ENCODE measurements around the gene THAP12. TPM values are rescaled to one million over a fixed set of nuclear protein-coding genes. Genes with fewer than 3 reads are reported as not detected.

Gene THAP12
- total and polyA plus RNA-seq, 2 of the 13 experiments (the other 11 are each of a cell fraction or from before 2014, with no cell fraction given), result 18.8 to 51.3 TPM

DNA sequence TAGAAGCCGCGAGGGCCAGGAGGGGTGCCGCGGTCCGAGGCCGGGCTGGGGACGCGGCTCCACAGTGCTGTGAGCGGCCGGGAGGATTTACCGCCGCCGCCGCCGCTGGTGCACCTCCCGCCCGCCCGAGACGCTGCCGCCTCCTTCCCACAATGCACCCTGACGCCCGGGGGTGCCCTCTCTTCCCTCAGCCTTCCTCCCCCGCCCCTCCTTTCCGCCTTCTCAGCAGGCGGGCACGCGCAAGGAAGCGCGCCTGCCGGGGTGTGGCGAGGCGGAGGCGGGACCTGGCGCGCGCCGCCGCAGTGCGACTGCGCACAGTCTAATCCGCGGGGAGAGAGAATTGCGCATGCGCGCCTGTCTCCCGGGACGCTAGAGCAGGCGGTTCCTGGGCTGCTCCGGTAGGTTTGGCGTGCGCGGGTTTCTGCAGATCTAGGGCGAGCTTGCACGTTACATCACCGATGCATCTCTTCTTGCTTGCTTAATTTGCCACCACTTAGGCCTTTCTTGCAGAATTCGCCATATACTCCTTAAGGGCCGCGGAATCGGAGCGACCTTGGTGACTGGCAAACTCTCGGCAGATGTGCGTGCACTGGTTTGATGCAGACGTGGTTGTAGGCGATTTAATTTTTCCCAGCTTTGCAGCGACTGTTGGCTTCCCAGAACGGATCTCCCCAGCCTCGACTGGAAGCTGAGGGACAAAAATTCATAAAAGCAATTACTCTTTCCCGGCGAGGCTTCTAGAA is at the start of gene THAP12, which contains the start of gene GVQW3 (continued):
- TF ChIP-seq THAP11 (CRISPR knock-in tag; IDR thresholded peaks at IDR 0.05) (peak; percentile 95), TARDBP (CRISPR knock-in tag; IDR thresholded peaks at IDR 0.05) (0 out of 2 replicates have a peak, but pooled peaks have one; percentile 31), ZNF766 (CRISPR knock-in tag; IDR thresholded peaks at IDR 0.05; ENCODE audit: borderline replicate concordance) (no peak), ZNF235 (CRISPR knock-in tag; IDR thresholded peaks at IDR 0.05; ENCODE audit: borderline replicate concordance) (no peak), ZNF775 (CRISPR knock-in tag; IDR thresholded peaks at IDR 0.05; ENCODE audit: borderline replicate concordance) (no peak), ZNF724P (CRISPR knock-in tag; IDR thresholded peaks at IDR 0.05; ENCODE audit: borderline replicate concordance) (0 out of 2 replicates have a peak, but pooled peaks have one; percentile 60), POGZ (CRISPR knock-in tag; IDR thresholded peaks at IDR 0.05) (peak; percentile 75), JUND (CRISPR knock-in tag; IDR thresholded peaks at IDR 0.05) (no peak), SAP130 (CRISPR knock-in tag; IDR thresholded peaks at IDR 0.05; ENCODE audit: low read depth) (peak; percentile 85), ZNF780A (CRISPR knock-in tag; IDR thresholded peaks at IDR 0.05) (no peak), ZNF792 (CRISPR knock-in tag; IDR thresholded peaks at IDR 0.05) (peak; percentile 60; the same call in 1 of the 2 replicates), ZSCAN22 (CRISPR knock-in tag; IDR thresholded peaks at IDR 0.05) (no peak), JUN (CRISPR knock-in tag; IDR thresholded peaks at IDR 0.05) (no peak)
- TF ChIP-seq, protein P1, sequence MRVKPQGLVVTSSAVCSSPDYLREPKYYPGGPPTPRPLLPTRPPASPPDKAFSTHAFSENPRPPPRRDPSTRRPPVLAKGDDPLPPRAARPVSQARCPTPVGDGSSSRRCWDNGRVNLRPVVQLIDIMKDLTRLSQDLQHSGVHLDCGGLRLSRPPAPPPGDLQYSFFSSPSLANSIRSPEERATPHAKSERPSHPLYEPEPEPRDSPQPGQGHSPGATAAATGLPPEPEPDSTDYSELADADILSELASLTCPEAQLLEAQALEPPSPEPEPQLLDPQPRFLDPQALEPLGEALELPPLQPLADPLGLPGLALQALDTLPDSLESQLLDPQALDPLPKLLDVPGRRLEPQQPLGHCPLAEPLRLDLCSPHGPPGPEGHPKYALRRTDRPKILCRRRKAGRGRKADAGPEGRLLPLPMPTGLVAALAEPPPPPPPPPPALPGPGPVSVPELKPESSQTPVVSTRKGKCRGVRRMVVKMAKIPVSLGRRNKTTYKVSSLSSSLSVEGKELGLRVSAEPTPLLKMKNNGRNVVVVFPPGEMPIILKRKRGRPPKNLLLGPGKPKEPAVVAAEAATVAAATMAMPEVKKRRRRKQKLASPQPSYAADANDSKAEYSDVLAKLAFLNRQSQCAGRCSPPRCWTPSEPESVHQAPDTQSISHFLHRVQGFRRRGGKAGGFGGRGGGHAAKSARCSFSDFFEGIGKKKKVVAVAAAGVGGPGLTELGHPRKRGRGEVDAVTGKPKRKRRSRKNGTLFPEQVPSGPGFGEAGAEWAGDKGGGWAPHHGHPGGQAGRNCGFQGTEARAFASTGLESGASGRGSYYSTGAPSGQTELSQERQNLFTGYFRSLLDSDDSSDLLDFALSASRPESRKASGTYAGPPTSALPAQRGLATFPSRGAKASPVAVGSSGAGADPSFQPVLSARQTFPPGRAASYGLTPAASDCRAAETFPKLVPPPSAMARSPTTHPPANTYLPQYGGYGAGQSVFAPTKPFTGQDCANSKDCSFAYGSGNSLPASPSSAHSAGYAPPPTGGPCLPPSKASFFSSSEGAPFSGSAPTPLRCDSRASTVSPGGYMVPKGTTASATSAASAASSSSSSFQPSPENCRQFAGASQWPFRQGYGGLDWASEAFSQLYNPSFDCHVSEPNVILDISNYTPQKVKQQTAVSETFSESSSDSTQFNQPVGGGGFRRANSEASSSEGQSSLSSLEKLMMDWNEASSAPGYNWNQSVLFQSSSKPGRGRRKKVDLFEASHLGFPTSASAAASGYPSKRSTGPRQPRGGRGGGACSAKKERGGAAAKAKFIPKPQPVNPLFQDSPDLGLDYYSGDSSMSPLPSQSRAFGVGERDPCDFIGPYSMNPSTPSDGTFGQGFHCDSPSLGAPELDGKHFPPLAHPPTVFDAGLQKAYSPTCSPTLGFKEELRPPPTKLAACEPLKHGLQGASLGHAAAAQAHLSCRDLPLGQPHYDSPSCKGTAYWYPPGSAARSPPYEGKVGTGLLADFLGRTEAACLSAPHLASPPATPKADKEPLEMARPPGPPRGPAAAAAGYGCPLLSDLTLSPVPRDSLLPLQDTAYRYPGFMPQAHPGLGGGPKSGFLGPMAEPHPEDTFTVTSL (CRISPR knock-in tag; IDR thresholded peaks at IDR 0.05; ENCODE audit: borderline replicate concordance), result no peak
- TF ChIP-seq, protein P2, sequence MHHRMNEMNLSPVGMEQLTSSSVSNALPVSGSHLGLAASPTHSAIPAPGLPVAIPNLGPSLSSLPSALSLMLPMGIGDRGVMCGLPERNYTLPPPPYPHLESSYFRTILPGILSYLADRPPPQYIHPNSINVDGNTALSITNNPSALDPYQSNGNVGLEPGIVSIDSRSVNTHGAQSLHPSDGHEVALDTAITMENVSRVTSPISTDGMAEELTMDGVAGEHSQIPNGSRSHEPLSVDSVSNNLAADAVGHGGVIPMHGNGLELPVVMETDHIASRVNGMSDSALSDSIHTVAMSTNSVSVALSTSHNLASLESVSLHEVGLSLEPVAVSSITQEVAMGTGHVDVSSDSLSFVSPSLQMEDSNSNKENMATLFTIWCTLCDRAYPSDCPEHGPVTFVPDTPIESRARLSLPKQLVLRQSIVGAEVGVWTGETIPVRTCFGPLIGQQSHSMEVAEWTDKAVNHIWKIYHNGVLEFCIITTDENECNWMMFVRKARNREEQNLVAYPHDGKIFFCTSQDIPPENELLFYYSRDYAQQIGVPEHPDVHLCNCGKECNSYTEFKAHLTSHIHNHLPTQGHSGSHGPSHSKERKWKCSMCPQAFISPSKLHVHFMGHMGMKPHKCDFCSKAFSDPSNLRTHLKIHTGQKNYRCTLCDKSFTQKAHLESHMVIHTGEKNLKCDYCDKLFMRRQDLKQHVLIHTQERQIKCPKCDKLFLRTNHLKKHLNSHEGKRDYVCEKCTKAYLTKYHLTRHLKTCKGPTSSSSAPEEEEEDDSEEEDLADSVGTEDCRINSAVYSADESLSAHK (CRISPR knock-in tag; IDR thresholded peaks at IDR 0.05; ENCODE audit: borderline replicate concordance), result no peak
- TF ChIP-seq, protein P3, sequence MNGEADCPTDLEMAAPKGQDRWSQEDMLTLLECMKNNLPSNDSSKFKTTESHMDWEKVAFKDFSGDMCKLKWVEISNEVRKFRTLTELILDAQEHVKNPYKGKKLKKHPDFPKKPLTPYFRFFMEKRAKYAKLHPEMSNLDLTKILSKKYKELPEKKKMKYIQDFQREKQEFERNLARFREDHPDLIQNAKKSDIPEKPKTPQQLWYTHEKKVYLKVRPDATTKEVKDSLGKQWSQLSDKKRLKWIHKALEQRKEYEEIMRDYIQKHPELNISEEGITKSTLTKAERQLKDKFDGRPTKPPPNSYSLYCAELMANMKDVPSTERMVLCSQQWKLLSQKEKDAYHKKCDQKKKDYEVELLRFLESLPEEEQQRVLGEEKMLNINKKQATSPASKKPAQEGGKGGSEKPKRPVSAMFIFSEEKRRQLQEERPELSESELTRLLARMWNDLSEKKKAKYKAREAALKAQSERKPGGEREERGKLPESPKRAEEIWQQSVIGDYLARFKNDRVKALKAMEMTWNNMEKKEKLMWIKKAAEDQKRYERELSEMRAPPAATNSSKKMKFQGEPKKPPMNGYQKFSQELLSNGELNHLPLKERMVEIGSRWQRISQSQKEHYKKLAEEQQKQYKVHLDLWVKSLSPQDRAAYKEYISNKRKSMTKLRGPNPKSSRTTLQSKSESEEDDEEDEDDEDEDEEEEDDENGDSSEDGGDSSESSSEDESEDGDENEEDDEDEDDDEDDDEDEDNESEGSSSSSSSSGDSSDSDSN (CRISPR knock-in tag; IDR thresholded peaks at IDR 0.05), result peak; percentile 81
- TF ChIP-seq, protein P4, sequence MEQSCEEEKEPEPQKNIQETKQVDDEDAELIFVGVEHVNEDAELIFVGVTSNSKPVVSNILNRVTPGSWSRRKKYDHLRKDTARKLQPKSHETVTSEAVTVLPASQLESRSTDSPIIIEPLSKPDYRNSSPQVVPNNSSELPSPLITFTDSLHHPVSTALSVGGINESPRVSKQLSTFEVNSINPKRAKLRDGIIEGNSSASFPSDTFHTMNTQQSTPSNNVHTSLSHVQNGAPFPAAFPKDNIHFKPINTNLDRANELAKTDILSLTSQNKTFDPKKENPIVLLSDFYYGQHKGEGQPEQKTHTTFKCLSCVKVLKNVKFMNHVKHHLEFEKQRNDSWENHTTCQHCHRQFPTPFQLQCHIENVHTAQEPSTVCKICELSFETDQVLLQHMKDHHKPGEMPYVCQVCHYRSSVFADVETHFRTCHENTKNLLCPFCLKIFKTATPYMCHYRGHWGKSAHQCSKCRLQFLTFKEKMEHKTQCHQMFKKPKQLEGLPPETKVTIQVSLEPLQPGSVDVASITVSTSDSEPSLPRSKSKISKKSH (CRISPR knock-in tag; IDR thresholded peaks at IDR 0.05; ENCODE audit: borderline replicate concordance), result peak; percentile 51; the same call in 1 of the 2 replicates

All from HepG2 (cell line).